SK-N-SH (cell line): ENCODE results near the gene AGBL1. TPM values are rescaled to one million over a fixed set of nuclear protein-coding genes. Genes with fewer than 3 reads are reported as not detected.

ENCODE experiments used
- CTCF ChIA-PET: fragments of 300-600, 350-600 bp; formaldehyde crosslinking; extraction: SDS; loops from one replicate; lab custom pipeline; 2021; lab: Yijun Ruan, JAX
- POLR2A ChIA-PET: fragments of 350-600 bp; sonication (Branson Sonifier 250); formaldehyde crosslinking; extraction: SDS; loops from one replicate; lab custom pipeline; 2020; ENCODE audit warnings: antibody characterized with exemption, inconsistent platforms; lab: Yijun Ruan, JAX
- DNase-seq: peaks from one replicate; pipeline ENCODE4 v3.0.0; 2012
- H2AFZ ChIP-seq: fragments of 200-600 bp; sonication (generic); 2 replicates; pipeline ENCODE4 v1.8.1; 2016; ENCODE audit warnings: antibody characterized with exemption, mild to moderate bottlenecking, low read depth
- H3F3A ChIP-seq: fragments of 200-600 bp; sonication (generic); replicated peaks from 2 replicates; pipeline ENCODE3; 2016; ENCODE audit warnings: antibody characterized with exemption, mild to moderate bottlenecking; ENCODE audit not compliant: insufficient read depth
- H3K27ac ChIP-seq, 2 experiments: fragments of 200-500 bp in 1 of 2; fragments of 200-600 bp in 1 of 2; sonication (Bioruptor generic) in 1 of 2; sonication (generic), shearing (Covaris generic) in 1 of 2; 2 replicates each; pipeline versions ENCODE4 v1.5.1 to v1.6.1; 2014 to 2016; ENCODE audit warnings: low read depth in 2 of 2, inconsistent platforms in 1 of 2, low read length in 1 of 2, mild to moderate bottlenecking in 1 of 2, mixed read lengths in 1 of 2
- H3K27me3 ChIP-seq: fragments of 200-600 bp; sonication (generic), shearing (Covaris generic); 2 replicates; pipeline ENCODE4 v1.6.1; 2016; ENCODE audit warnings: mixed run types; ENCODE audit not compliant: insufficient read depth
- H3K36me3 ChIP-seq, 2 experiments: fragments of 200-500 bp in 1 of 2; fragments of 200-600 bp in 1 of 2; sonication (Bioruptor generic) in 1 of 2; sonication (generic) in 1 of 2; replicated peaks in 1 of 2; 2 replicates each; pipeline versions ENCODE3 to v1.5.1; 2014 to 2016; ENCODE audit warnings: low read length in 1 of 2, mild to moderate bottlenecking in 1 of 2; ENCODE audit not compliant: insufficient read depth in 2 of 2, control insufficient read depth in 1 of 2
- H3K4me1 ChIP-seq, 2 experiments: fragments of 200-500 bp in 1 of 2; fragments of 200-600 bp in 1 of 2; sonication (Bioruptor generic) in 1 of 2; sonication (generic), shearing (Covaris generic) in 1 of 2; 2 replicates each; pipeline versions ENCODE4 v1.5.1 to v1.6.1; 2014 to 2016; ENCODE audit warnings: low read depth in 1 of 2, low read length in 1 of 2, mixed run types in 1 of 2; ENCODE audit not compliant: insufficient read depth in 2 of 2, control insufficient read depth in 1 of 2
- H3K4me2 ChIP-seq: fragments of 200-600 bp; sonication (generic), shearing (Covaris generic); 2 replicates; pipeline ENCODE4 v1.6.1; 2017; ENCODE audit warnings: mixed run types
- H3K4me3 ChIP-seq, 2 experiments: fragments of 200-500 bp in 1 of 2; fragments of 200-600 bp in 1 of 2; sonication (Bioruptor generic) in 1 of 2; sonication (generic), shearing (Covaris generic) in 1 of 2; 2 replicates each; pipeline versions ENCODE4 v1.5.1 to v1.8.1; 2014 to 2016; ENCODE audit warnings: low read depth in 2 of 2, inconsistent platforms in 1 of 2, low read length in 1 of 2, mild to moderate bottlenecking in 1 of 2, mixed read lengths in 1 of 2, moderate library complexity in 1 of 2
- H3K79me2 ChIP-seq: fragments of 200-600 bp; sonication (generic); 2 replicates; pipeline ENCODE4 v1.8.1; 2017; ENCODE audit warnings: mild to moderate bottlenecking; ENCODE audit not compliant: insufficient read depth
- H3K9ac ChIP-seq: fragments of 200-600 bp; sonication (generic); 2 replicates; pipeline ENCODE4 v1.6.1; 2017; ENCODE audit warnings: mixed run types
- H3K9me2 ChIP-seq: fragments of 200-600 bp; sonication (generic); 2 replicates; pipeline ENCODE4 v1.6.1; 2017; ENCODE audit warnings: mixed run types
- H3K9me3 ChIP-seq: fragments of 200-600 bp; sonication (generic); 2 replicates; pipeline ENCODE4 v1.6.1; 2017; ENCODE audit warnings: mixed run types, mild to moderate bottlenecking, moderate library complexity
- H4K20me1 ChIP-seq: fragments of 200-600 bp; sonication (generic); 2 replicates; pipeline ENCODE4 v1.6.1; 2017; ENCODE audit warnings: mild to moderate bottlenecking, mixed run types; ENCODE audit not compliant: insufficient read depth
- CHD2 ChIP-seq: fragments of 150-350 bp; IDR thresholded peaks from 2 replicates; pipeline ENCODE4 v1.6.1; 2018; ENCODE audit warnings: low read length; ENCODE audit not compliant: partially characterized antibody
- FOSL2 ChIP-seq: IDR thresholded peaks from 2 replicates; pipeline ENCODE4 v1.4.0; 2012; ENCODE audit warnings: low read depth, mild to moderate bottlenecking, moderate library complexity, borderline replicate concordance
- FOXJ3 ChIP-seq: sonication (generic); formaldehyde crosslinking; IDR thresholded peaks from 2 replicates; pipeline ENCODE4 v1.5.1; 2020; ENCODE audit warnings: mild to moderate bottlenecking, missing genetic modification reagents
- GATA2 ChIP-seq: sonication (generic); formaldehyde crosslinking; IDR thresholded peaks from 2 replicates; pipeline ENCODE4 v1.5.0; 2020; ENCODE audit warnings: mild to moderate bottlenecking, missing genetic modification reagents
- MXI1 ChIP-seq: IDR thresholded peaks from 2 replicates; pipeline ENCODE4 v1.6.1; 2012; ENCODE audit warnings: mild to moderate bottlenecking, low read depth, low read length, improper control_type of control experiment
- NRF1 ChIP-seq: IDR thresholded peaks from 2 replicates; pipeline ENCODE4 v1.6.1; 2012; ENCODE audit warnings: low read depth, mild to moderate bottlenecking, low read length
- POLR2AphosphoS5 ChIP-seq: IDR thresholded peaks from 2 replicates; pipeline ENCODE4 v1.6.1; 2012; ENCODE audit warnings: low read depth, low read length
- RXRA ChIP-seq: IDR thresholded peaks from 2 replicates; pipeline ENCODE4 v1.4.0; 2012; ENCODE audit warnings: low read depth, mild to moderate bottlenecking, borderline replicate concordance
- SIN3A ChIP-seq: IDR thresholded peaks from 2 replicates; pipeline ENCODE4 v1.6.1; 2012; ENCODE audit warnings: low read depth, mild to moderate bottlenecking, low read length, moderate library complexity, borderline replicate concordance
- SMC3 ChIP-seq: IDR thresholded peaks from 2 replicates; pipeline ENCODE4 v1.6.1; 2012; ENCODE audit warnings: low read depth, low read length, improper control_type of control experiment
- TCF12 ChIP-seq: IDR thresholded peaks from 2 replicates; pipeline ENCODE4 v1.4.0; 2012
- WGBS: methylation state at CpG from one replicate; pipeline ENCODE4 v1.1.6; 2017; ENCODE audit warnings: low lambda C conversion rate; 5-methylcytosine and 5-hydroxymethylcytosine counted together
- polyA plus RNA-seq, 3 experiments: library from polyadenylated mRNA; depleted of rRNA; stranded (reverse); fragments of >200 nt; gene quantifications; 2 replicates each; pipeline ENCODE4 v1.2.3, GENCODE V29; 2012
- TF ChIP-seq, protein P1 (sequence below): fragments of 150-350 bp; IDR thresholded peaks from 2 replicates; pipeline ENCODE4 v1.6.1; 2016; ENCODE audit warnings: mild to moderate bottlenecking, low read depth, low read length
- TF ChIP-seq, protein P2 (sequence below): fragments of 150-350 bp; IDR thresholded peaks from 2 replicates; pipeline ENCODE4 v1.6.1; 2017; ENCODE audit warnings: antibody characterized with exemption, low read length, low read depth, borderline replicate concordance
- TF ChIP-seq, protein P3 (sequence below): IDR thresholded peaks from 2 replicates; pipeline ENCODE4 v1.6.1; 2012; ENCODE audit warnings: mild to moderate bottlenecking, low read depth, low read length, moderate library complexity
- TF ChIP-seq, protein P4 (sequence below): fragments of 200-600 bp; sonication (generic); IDR thresholded peaks from 2 replicates; pipeline ENCODE4 v1.6.1; 2017; ENCODE audit warnings: antibody characterized with exemption, mild to moderate bottlenecking, moderate library complexity

AGBL1 gene
- polyA plus RNA-seq, 1 of the 3 experiments (the other 2 are of a cell fraction), result not detected

DNA sequence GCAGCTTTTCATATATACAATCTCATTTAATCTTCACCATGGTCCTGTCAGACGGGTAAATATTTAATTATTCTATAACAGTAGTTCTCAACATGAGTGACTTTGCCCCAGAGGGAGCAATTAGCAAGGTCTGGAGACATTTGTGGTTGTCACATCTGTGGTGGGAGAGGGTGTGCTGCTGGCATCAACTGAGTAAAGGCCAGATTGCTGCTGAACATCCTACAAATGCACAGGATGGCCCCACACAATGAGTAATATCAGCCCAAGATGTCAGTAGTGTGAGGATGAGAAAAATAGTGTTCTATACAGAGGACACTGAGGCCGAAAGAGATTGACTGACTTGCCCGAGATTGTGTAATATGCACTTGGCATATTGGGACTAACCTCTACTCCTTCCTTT is 156.0 kb downstream of the AGBL1 start:
- H3K9me2 ChIP-seq, result no peaks in the 10 kb centered on the region
- no peaks in the 10 kb centered on the region for H3F3A ChIP-seq
- no peaks in the 10 kb centered on the region for H3K27me3 ChIP-seq
- no peaks in the 10 kb centered on the region for H3K9me3 ChIP-seq
- H3K79me2 ChIP-seq, result no peaks in the 10 kb centered on the region
- no peak overlapping the region for H2AFZ ChIP-seq
- no peaks in the 10 kb centered on the region for H4K20me1 ChIP-seq
- TF ChIP-seq RXRA (no peak), FOSL2 (no peak), GATA2 (CRISPR knock-in tag) (no peak), TCF12 (no peak), NRF1 (no peak), MXI1 (no peak), FOXJ3 (CRISPR knock-in tag) (no peak), POLR2AphosphoS5 (no peak), SIN3A (no peak), CHD2 (no peak), SMC3 (no peak)
- TF ChIP-seq, protein P1, sequence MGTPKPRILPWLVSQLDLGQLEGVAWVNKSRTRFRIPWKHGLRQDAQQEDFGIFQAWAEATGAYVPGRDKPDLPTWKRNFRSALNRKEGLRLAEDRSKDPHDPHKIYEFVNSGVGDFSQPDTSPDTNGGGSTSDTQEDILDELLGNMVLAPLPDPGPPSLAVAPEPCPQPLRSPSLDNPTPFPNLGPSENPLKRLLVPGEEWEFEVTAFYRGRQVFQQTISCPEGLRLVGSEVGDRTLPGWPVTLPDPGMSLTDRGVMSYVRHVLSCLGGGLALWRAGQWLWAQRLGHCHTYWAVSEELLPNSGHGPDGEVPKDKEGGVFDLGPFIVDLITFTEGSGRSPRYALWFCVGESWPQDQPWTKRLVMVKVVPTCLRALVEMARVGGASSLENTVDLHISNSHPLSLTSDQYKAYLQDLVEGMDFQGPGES, result no peak
- TF ChIP-seq, protein P2, sequence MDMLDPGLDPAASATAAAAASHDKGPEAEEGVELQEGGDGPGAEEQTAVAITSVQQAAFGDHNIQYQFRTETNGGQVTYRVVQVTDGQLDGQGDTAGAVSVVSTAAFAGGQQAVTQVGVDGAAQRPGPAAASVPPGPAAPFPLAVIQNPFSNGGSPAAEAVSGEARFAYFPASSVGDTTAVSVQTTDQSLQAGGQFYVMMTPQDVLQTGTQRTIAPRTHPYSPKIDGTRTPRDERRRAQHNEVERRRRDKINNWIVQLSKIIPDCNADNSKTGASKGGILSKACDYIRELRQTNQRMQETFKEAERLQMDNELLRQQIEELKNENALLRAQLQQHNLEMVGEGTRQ, result no peak
- TF ChIP-seq, protein P3, sequence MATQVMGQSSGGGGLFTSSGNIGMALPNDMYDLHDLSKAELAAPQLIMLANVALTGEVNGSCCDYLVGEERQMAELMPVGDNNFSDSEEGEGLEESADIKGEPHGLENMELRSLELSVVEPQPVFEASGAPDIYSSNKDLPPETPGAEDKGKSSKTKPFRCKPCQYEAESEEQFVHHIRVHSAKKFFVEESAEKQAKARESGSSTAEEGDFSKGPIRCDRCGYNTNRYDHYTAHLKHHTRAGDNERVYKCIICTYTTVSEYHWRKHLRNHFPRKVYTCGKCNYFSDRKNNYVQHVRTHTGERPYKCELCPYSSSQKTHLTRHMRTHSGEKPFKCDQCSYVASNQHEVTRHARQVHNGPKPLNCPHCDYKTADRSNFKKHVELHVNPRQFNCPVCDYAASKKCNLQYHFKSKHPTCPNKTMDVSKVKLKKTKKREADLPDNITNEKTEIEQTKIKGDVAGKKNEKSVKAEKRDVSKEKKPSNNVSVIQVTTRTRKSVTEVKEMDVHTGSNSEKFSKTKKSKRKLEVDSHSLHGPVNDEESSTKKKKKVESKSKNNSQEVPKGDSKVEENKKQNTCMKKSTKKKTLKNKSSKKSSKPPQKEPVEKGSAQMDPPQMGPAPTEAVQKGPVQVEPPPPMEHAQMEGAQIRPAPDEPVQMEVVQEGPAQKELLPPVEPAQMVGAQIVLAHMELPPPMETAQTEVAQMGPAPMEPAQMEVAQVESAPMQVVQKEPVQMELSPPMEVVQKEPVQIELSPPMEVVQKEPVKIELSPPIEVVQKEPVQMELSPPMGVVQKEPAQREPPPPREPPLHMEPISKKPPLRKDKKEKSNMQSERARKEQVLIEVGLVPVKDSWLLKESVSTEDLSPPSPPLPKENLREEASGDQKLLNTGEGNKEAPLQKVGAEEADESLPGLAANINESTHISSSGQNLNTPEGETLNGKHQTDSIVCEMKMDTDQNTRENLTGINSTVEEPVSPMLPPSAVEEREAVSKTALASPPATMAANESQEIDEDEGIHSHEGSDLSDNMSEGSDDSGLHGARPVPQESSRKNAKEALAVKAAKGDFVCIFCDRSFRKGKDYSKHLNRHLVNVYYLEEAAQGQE, result no peak
- TF ChIP-seq, protein P4, sequence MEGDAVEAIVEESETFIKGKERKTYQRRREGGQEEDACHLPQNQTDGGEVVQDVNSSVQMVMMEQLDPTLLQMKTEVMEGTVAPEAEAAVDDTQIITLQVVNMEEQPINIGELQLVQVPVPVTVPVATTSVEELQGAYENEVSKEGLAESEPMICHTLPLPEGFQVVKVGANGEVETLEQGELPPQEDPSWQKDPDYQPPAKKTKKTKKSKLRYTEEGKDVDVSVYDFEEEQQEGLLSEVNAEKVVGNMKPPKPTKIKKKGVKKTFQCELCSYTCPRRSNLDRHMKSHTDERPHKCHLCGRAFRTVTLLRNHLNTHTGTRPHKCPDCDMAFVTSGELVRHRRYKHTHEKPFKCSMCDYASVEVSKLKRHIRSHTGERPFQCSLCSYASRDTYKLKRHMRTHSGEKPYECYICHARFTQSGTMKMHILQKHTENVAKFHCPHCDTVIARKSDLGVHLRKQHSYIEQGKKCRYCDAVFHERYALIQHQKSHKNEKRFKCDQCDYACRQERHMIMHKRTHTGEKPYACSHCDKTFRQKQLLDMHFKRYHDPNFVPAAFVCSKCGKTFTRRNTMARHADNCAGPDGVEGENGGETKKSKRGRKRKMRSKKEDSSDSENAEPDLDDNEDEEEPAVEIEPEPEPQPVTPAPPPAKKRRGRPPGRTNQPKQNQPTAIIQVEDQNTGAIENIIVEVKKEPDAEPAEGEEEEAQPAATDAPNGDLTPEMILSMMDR, result no peak
- 50% methylated on average over 3 of the region's 3 CpGs for WGBS
- no peak overlapping the region for H3K4me2 ChIP-seq
- ChIA-PET CTCF (interaction anchor here (1.0 to 1.3 kb wide), 2 partner anchors 509 to 548 kb away, joined by 3 read pairs; no protein-coding TSS in a partner anchor), POLR2A (no interaction called here)
- peaks cover 0 to 8% of the 10 kb centered on the region in 2 experiments; a peak in 1 of 4 replicates for H3K4me1 ChIP-seq
- H3K27ac ChIP-seq, result no peak overlapping the region
- DNase-seq, result peak; percentile 24
- no peak overlapping the region for H3K4me3 ChIP-seq
- H3K36me3 ChIP-seq, result no peaks in the 10 kb centered on the region
- no peak overlapping the region for H3K9ac ChIP-seq
